Dendritic cell treated with granulocyte-macrophage colony-stimulating factor and Interleukin-4, amounts not matched to agents 40 ng/mL and 50 ng/mL, for 4 days (primary cell): Measurements from ENCODE around the gene TAP1.

Source experiments
- H3K27ac Mint-ChIP-seq: one replicate; pipeline ENCODE4 v1.8.0; 2022; ENCODE audit warnings: mild to moderate bottlenecking, mixed read lengths
- H3K27me3 Mint-ChIP-seq: one replicate; pipeline ENCODE4 v1.8.0; 2022; ENCODE audit warnings: mild to moderate bottlenecking, mixed read lengths
- H3K36me3 Mint-ChIP-seq: one replicate; pipeline ENCODE4 v1.8.0; 2022; ENCODE audit warnings: low read depth, mixed read lengths
- H3K4me1 Mint-ChIP-seq: one replicate; pipeline ENCODE4 v1.8.0; 2022; ENCODE audit warnings: low read depth, mixed read lengths
- H3K4me3 Mint-ChIP-seq: one replicate; pipeline ENCODE4 v1.8.0; 2022; ENCODE audit warnings: mild to moderate bottlenecking, moderate library complexity, mixed read lengths
- H3K9me3 Mint-ChIP-seq: one replicate; pipeline ENCODE4 v1.8.0; 2022; ENCODE audit warnings: mixed read lengths
- intact Hi-C: fragments of 100-400 bp; cut with micrococcal nuclease; formaldehyde crosslinking; loops from one replicate; pipeline ENCODE4 v1.15.0; 2022

The TAP1 gene

DNA sequence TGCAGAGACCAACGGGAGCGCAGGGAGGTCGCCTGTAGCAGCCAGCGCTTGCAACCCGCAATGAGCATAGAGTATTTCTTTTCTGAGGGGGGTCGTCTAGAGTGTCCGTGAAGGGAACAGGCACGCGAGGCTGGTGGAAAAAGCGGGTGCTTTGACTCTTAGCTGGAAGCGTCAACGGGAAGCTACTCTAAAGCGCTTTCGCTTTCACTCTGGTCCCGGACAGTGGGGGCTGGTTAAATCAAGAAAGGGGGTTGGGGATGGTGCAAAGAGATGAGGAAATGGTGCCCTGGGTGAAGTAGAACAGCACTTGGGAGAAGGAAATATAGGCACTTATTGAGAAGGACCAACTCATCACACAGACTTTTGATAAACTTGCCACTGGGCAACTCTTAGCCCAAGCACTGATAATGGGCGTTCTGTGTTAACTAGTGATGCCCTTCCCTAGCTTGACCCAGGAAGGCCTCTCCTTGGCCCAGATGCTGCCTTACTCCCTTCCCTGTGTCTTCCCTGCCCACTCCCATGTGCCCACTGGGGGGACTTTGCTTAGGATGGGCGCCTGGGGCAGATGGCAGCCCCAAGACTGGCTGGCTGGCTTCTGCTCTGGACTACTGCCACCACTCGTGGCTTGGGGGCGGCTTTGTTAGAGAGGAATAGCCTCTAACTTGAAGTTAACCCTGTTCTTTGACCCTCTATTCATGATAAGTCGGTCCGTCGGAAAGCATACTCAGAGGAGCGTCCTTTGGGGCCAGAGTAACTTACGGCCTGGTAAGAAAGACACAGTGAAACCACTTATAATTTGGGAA, 1.1 kb upstream of the TAP1 start:
- Mint-ChIP-seq H3K27me3 (no peaks in the 10 kb centered on the region), H3K27ac (peak overlapping the region; percentile 93), H3K36me3 (peaks cover 90% of the 10 kb centered on the region), H3K4me1 (peaks cover 69% of the 10 kb centered on the region), H3K4me3 (peak overlapping the region; percentile 95), H3K9me3 (no peaks in the 10 kb centered on the region)
- intact Hi-C loops = loop anchor here (2.0 kb wide), 1 partner anchor 16 kb away; the partner anchor contains the start of gene TAP2

DNA sequence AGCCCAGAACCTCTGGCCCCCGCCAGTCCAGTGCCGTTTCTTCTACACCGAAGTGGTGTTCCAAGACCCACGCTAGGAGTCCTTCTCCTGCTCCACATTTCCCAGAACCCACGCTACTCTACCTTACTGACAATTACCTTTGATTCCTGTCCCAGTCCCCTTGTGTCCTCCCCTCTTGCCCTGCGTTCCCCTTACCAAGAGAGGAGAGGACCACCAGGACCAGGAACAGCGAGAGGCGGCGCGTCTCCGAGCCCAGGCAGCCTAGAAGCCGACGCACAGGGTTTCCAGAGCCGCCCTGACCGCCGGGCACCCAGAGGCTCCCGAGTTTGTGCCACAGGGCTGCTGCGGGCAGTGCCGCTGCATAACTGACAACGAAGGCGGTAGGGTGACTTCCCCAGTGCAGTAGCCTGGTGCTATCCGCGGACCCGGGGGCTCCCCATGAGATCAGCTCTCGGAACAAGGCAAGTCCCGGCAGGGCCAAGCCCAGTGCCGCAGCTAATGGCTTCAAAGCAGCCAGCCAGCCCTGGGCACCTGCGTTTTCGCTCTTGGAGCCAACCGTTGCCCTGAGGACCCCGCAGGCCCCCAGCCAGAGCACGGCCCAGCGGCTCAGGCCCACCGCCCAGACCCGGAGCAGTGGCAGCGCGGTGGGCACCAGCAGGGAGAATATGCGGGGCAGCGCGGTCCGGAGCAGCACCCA, 512 bp downstream of the TAP1 start:
- Mint-ChIP-seq H3K27ac (peak overlapping the region; percentile 93), H3K9me3 (no peaks in the 10 kb centered on the region), H3K4me1 (peaks cover 70% of the 10 kb centered on the region), H3K36me3 (peaks cover 90% of the 10 kb centered on the region), H3K27me3 (no peaks in the 10 kb centered on the region), H3K4me3 (peak overlapping the region; percentile 95)
- intact Hi-C loops = loop anchor here (1.0 kb wide), 1 partner anchor 9 kb away; the partner anchor contains the start of gene PSMB8

DNA sequence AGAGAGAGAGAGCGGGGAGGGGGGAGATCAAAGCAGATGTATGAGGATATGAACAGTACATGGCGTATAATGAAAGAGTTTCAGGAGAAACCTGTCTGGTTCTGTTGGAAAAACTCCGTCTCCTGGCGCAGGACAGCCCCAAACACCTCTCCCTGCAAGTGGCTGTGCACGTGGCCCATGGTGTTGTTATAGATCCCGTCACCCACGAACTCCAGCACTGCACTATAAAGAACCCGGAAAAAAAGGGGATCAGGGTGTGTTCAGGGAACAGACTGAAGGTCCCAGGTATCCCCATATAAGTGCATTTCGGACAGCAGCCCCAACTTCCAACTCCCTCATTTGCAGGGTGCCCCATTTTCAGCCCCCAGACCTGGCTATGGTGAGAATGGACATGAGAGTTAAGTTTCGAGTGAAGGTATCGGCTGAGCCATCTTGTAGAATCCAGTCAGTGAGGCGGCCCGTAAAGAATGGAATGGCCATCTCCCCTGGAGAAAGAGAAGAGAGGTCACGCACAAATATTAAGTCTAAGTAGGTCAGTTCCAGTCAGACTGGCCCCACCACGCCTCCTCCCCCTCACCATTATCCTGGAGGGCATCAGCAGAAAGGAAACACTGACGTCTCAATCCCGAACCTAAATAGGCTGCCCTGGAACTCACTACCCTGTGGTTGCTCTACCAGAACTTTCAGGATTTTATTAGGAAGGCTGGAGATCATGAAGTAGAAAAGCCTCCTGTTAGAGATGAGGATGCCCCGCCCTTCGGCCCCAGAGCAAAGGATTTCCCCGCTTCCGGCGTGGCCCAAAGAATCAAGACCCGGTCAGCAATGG, 1.3 kb downstream of the TAP1 start:
- peak overlapping the region; percentile 95 for H3K4me3 Mint-ChIP-seq
- intact Hi-C loops = no loop called here
- H3K9me3 Mint-ChIP-seq = no peaks in the 10 kb centered on the region
- H3K27me3 Mint-ChIP-seq = no peaks in the 10 kb centered on the region
- H3K4me1 Mint-ChIP-seq = peaks cover 73% of the 10 kb centered on the region
- H3K36me3 Mint-ChIP-seq = peaks cover 90% of the 10 kb centered on the region
- peak overlapping the region; percentile 93 for H3K27ac Mint-ChIP-seq

DNA sequence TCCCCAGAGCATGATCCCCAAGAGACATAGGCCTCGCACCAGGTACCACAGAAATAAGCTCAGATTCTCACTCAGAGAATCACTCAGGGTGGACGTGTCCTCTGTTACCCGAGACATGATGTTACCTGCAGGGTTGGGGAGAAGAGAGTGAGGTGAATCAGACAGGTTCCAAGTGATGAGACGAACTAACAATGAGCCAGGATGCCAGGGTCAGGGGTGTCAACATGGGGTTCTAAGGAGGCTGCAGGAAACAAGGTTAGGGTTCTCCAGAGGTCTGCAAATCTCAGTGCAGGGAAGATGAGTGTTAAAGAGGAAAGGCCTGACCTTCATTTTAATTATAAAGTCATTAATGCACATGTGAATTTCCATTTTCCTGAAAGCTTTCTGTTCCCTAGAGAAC, 2.5 kb downstream of the TAP1 start:
- H3K36me3 Mint-ChIP-seq = peaks cover 92% of the 10 kb centered on the region
- no peak overlapping the region for H3K4me3 Mint-ChIP-seq
- intact Hi-C loops = no loop called here
- peaks cover 77% of the 10 kb centered on the region for H3K4me1 Mint-ChIP-seq
- peak overlapping the region; percentile 1 for H3K27ac Mint-ChIP-seq
- no peaks in the 10 kb centered on the region for H3K9me3 Mint-ChIP-seq
- H3K27me3 Mint-ChIP-seq = no peaks in the 10 kb centered on the region

DNA sequence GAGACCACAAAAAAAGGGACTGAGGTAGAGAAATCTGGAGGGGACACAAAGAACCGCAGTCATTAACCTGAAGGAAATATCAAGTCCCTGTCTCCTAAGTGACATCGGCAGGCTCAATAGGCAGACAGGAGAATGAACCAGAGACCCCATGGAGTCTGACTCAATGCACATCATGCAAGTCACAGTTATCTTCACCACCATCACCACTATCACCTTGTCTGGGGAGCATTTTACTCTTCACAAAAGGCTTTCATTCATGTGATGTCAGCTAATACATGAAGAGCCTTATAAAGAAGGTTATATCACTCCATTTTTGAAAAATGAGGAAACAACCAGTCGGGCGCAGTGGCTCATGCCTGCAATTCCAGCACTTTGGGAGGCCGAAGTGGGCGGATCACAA, 4.4 kb downstream of the TAP1 start:
- no peak overlapping the region for H3K27ac Mint-ChIP-seq
- H3K4me3 Mint-ChIP-seq = no peak overlapping the region
- no peaks in the 10 kb centered on the region for H3K9me3 Mint-ChIP-seq
- intact Hi-C loops = no loop called here
- peaks cover 99% of the 10 kb centered on the region for H3K36me3 Mint-ChIP-seq
- H3K4me1 Mint-ChIP-seq = peaks cover 76% of the 10 kb centered on the region
- H3K27me3 Mint-ChIP-seq = no peaks in the 10 kb centered on the region

DNA sequence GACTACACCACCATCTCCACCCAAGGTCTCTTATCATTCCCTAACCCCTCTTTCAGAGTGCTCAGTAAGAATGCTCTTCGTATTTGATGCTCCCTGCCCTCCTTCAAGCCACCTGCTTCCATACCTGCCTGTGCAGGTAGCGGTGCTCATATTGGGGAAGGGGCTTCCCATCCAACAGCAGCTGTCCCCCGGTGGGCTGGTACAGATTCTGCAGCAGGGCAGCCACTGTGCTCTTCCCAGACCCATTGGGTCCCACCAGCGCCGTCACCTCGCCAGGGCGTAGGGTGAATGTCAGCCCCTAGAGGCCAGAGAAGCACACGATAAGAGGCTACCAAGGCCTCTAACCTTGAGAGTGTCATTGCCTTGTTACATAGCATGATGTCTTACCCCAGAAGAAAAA, 5.7 kb downstream of the TAP1 start:
- no peaks in the 10 kb centered on the region for H3K9me3 Mint-ChIP-seq
- H3K27ac Mint-ChIP-seq = no peak overlapping the region
- intact Hi-C loops = no loop called here
- H3K36me3 Mint-ChIP-seq = peaks cover 95% of the 10 kb centered on the region
- no peaks in the 10 kb centered on the region for H3K27me3 Mint-ChIP-seq
- no peak overlapping the region for H3K4me3 Mint-ChIP-seq
- peaks cover 84% of the 10 kb centered on the region for H3K4me1 Mint-ChIP-seq

DNA sequence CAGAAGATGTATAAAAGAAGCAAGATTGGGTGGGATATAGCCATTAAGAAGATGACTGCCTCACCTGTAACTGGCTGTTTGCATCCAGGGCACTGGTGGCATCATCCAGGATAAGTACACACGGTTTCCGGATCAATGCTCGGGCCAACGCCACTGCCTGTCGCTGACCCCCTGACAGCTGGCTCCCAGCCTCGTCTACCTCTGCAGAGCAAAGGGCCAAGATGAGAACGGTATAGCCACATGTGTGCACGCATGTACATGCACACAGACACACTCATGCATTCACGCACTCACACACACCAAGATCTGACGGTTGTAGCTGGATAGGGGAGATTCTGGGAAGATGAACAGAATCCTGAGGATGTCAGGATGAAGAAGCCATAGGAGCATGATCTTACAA, 6.5 kb downstream of the TAP1 start:
- peaks cover 94% of the 10 kb centered on the region for H3K36me3 Mint-ChIP-seq

DNA sequence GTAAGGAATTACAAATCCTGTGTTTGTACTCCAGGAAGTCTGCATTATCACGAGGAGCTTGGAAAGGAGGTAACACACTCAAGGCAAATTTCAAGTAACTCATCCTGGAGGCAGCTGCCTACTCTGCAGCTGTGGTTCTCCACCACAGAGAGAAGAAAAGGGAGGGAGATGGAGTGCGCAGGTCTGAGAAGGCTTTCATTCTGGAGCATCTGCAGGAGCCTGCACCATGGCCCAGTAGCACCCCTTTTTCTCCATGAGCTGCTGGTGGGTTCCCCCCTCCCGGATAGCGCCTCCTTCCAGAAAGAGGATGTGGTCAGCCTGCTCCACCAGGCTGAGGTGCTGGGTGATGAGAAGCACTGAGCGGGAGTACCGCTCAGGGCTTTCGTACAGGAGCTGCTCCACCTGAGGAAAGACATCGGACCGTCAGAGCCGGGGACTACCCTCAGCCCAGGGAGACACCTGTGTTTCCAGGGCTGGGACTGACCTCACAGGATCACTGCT, 8.1 kb downstream of the TAP1 start:
- intact Hi-C loops = no loop called here

More for the DNA sequence above, 6.5 kb downstream of the TAP1 start:
- no peaks in the 10 kb centered on the region for H3K27me3 Mint-ChIP-seq
- H3K4me1 Mint-ChIP-seq = peaks cover 84% of the 10 kb centered on the region
- intact Hi-C loops = no loop called here
- no peak overlapping the region for H3K27ac Mint-ChIP-seq
- H3K4me3 Mint-ChIP-seq = no peak overlapping the region
- H3K9me3 Mint-ChIP-seq = no peaks in the 10 kb centered on the region

DNA sequence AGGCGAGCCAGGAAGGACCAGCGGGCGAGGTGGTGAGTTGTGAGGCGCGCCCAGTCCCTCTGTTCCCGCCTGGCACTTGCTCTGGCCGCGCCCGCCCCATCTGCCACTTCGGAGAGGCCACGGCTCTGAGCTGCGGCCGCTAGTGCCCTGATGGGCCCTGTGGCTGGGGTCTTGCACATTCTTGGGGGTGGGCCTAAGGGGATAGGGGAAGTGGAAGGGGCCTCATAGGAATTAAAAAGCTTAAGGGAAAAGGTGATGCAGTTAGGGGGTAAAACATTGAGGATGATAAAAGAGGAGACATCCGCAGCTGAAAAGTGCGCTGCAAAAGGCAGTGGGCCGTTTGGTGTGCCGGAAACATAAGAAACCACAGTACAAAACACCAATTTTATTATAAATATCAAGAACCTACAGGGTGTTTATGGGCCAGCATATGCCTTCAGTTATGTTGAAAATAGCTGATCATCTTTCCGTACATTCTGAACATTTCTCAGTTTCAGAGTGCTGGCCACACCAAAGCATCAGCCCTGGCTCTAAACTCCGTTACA, 8.6 kb downstream of the TAP1 start:
- Mint-ChIP-seq H3K27me3 (no peaks in the 10 kb centered on the region), H3K36me3 (peaks cover 94% of the 10 kb centered on the region), H3K27ac (peak overlapping the region; percentile 99), H3K4me3 (peak overlapping the region; percentile 91), H3K4me1 (peaks cover 84% of the 10 kb centered on the region), H3K9me3 (no peaks in the 10 kb centered on the region)
- intact Hi-C loops = loop anchor here (1.0 to 5.0 kb wide), 2 partner anchors 8 to 127 kb away; partner anchors contain the start of gene TAP1

More for the DNA sequence above, 8.1 kb downstream of the TAP1 start:
- H3K9me3 Mint-ChIP-seq = no peaks in the 10 kb centered on the region
- peak overlapping the region; percentile 91 for H3K4me3 Mint-ChIP-seq
- H3K4me1 Mint-ChIP-seq = peaks cover 84% of the 10 kb centered on the region
- H3K36me3 Mint-ChIP-seq = peaks cover 94% of the 10 kb centered on the region
- no peaks in the 10 kb centered on the region for H3K27me3 Mint-ChIP-seq
- H3K27ac Mint-ChIP-seq = peak overlapping the region; percentile 99

DNA sequence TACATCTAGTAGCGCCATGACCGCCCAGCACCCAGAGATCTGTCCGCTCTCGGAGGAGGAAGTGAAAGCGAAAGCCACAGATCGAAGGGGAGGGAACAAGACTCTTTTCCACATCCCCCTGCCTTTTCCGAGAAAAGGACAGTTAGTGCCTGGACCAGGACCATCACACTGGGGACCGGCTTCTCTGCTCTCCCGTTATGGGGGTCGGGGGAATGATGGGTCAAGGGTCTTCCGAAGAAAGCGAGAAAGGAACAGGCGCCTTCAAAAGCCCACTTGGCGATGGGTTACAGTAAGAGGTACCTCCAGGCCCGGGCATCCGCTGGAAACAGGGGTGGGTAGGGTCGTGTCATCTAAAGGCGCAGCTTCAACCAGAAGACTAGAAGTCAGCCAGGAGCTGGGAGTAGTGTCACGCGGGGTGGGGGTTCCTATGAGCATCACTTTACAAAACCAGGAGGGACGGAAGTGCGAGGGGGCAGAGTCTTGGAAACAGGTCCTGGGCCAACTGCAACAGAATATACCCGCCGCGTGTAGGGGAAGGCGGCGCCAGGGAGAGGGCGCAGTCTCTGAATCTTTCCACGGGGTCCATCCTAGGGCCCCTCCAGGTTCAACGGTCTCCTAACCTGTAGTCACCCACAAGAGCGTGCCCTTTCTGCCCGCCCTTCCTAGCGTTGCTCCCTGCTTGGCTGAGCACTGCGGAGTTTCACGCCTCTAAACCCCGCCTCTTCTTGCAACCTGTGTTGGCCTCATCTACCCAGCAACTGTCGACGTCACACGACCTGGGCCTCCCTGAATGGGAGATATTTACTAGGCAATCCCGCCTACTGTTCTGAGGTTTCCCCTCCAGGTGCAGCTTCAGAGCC, 9.3 kb downstream of the TAP1 start, which contains the start of gene PSMB8:
PSMB8 (minus strand) TSS at position 69 of the 860 bp plus-strand sequence; CDS start at position 18, 51 bp downstream.
- Mint-ChIP-seq H3K4me1 (peaks cover 82% of the 10 kb centered on the region), H3K4me3 (peak within 1 kb of the TSS; percentile 91), H3K36me3 (peaks cover 88% of the 10 kb centered on the region), H3K27ac (peak within 1 kb of the TSS; percentile 99), H3K9me3 (no peaks in the 10 kb centered on the region), H3K27me3 (no peaks in the 10 kb centered on the region)
- intact Hi-C loops = loop anchor here (1.0 to 5.0 kb wide), 2 partner anchors 9 to 128 kb away; partner anchors contain the start of gene TAP1

DNA sequence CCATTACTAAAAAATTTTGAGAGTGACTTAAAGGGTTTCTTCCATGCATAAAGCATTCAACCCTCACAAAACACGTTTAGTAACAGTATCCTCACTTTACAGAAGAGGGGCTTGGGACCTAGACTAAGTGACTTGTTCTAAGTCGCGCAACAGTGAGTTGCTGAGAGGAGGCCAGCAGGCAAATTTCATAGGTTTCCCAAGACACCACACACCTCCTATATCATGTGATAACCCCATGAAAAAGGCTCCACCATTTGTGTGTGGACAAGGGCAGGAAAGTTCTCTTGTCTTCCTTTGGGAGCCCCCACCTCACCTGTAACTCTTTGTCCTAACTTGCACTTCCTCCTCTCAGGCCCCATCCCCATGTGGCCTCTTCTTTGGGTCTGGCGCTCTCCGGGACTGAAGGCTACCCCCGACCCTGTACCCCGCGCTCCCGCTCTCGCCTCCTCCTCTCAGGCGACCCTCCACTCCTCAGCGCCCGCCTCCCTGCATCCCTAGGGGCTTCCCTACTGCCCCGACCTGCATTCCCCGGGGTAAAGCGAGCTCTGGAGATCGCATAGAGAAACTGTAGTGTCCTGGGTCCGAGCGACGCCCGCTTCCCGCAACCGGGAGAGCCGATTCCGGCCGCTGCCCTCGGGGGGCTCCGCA, 10.0 kb downstream of the TAP1 start:
- H3K9me3 Mint-ChIP-seq = no peaks in the 10 kb centered on the region
- no peaks in the 10 kb centered on the region for H3K27me3 Mint-ChIP-seq
- H3K36me3 Mint-ChIP-seq = peaks cover 80% of the 10 kb centered on the region
- peaks cover 76% of the 10 kb centered on the region for H3K4me1 Mint-ChIP-seq
- H3K27ac Mint-ChIP-seq = peak overlapping the region; percentile 99
- peak overlapping the region; percentile 91 for H3K4me3 Mint-ChIP-seq
- intact Hi-C loops = loop anchor here (5.0 kb wide), 1 partner anchor 129 kb away; no protein-coding TSS in a partner anchor

DNA sequence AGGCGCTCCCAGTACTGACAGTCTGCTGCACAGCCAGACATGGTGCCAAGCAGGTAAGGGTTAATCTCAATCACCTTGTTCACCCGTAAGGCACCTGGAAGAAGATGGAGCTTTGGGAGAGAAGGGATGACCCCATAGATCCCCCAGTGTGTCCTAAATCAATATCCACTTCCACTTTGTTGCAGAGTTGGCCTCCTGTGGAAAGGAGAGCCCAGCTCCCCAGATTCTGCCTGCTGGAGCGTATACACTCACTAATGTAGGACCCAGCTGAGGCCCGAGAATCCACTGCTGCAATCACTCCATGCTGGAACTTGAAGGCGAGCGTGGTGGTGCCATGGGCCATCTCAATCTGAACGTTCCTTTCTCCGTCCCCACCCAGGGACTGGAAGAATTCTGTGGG, 10.8 kb downstream of the TAP1 start:
- Mint-ChIP-seq H3K4me3 (peak overlapping the region; percentile 91), H3K36me3 (peaks cover 73% of the 10 kb centered on the region), H3K9me3 (no peaks in the 10 kb centered on the region), H3K4me1 (peaks cover 71% of the 10 kb centered on the region), H3K27me3 (no peaks in the 10 kb centered on the region), H3K27ac (peak overlapping the region; percentile 99)
- intact Hi-C loops = loop anchor here (5.0 kb wide), 1 partner anchor 130 kb away; no protein-coding TSS in a partner anchor
